DOHH2 (cell line): ENCODE data around the gene COA8.

ENCODE experiments used
- H3F3A ChIP-seq: fragments of 200-600 bp; sonication (generic), shearing (Covaris generic); 2 replicates; pipeline ENCODE4 v1.6.0; 2016; ENCODE audit warnings: antibody characterized with exemption, mild to moderate bottlenecking; ENCODE audit not compliant: control insufficient read depth, insufficient read depth
- H3K27ac ChIP-seq: fragments of 200-600 bp; sonication (generic); 2 replicates; pipeline ENCODE4 v1.5.1; 2014; ENCODE audit warnings: low read depth, mild to moderate bottlenecking, low read length, moderate library complexity
- H3K27me3 ChIP-seq: fragments of 200-600 bp; sonication (generic); 2 replicates; pipeline ENCODE4 v1.6.1; 2014; ENCODE audit warnings: mild to moderate bottlenecking, low read length, mixed read lengths; ENCODE audit not compliant: control insufficient read depth
- H3K36me3 ChIP-seq: fragments of 200-600 bp; sonication (generic); 2 replicates; pipeline ENCODE4 v1.6.1; 2014; ENCODE audit warnings: mild to moderate bottlenecking, low read length, moderate library complexity, mixed read lengths; ENCODE audit not compliant: control insufficient read depth
- H3K4me1 ChIP-seq: fragments of 200-600 bp; sonication (generic); 2 replicates; pipeline ENCODE4 v1.6.1; 2014; ENCODE audit warnings: mild to moderate bottlenecking, low read length, mixed read lengths; ENCODE audit not compliant: control insufficient read depth
- H3K4me2 ChIP-seq: fragments of 200-600 bp; sonication (generic); 2 replicates; pipeline ENCODE4 v1.6.0; 2014; ENCODE audit warnings: mild to moderate bottlenecking, low read length, moderate library complexity
- H3K4me3 ChIP-seq: fragments of 200-600 bp; sonication (generic); 2 replicates; pipeline ENCODE4 v1.5.1; 2014; ENCODE audit warnings: mild to moderate bottlenecking, low read length, mixed read lengths
- H3K79me2 ChIP-seq: fragments of 200-600 bp; sonication (generic); 2 replicates; pipeline ENCODE4 v1.6.1; 2014; ENCODE audit warnings: mild to moderate bottlenecking, low read length, mixed read lengths; ENCODE audit not compliant: control insufficient read depth
- H3K9me2 ChIP-seq: fragments of 200-600 bp; sonication (generic); replicated peaks from 2 replicates; pipeline ENCODE4 v1.6.1; 2014; ENCODE audit warnings: mild to moderate bottlenecking, low read length, mixed read lengths; ENCODE audit not compliant: control insufficient read depth
- H3K9me3 ChIP-seq: fragments of 200-600 bp; sonication (generic); 2 replicates; pipeline ENCODE4 v1.6.1; 2014; ENCODE audit warnings: antibody characterized with exemption, low read length, mixed read lengths; ENCODE audit not compliant: control insufficient read depth, insufficient read depth
- H4K20me1 ChIP-seq: fragments of 200-600 bp; sonication (generic); 2 replicates; pipeline ENCODE4 v1.6.0; 2014; ENCODE audit warnings: low read depth, mild to moderate bottlenecking, antibody characterized with exemption, low read length, moderate library complexity; ENCODE audit not compliant: control insufficient read depth, insufficient read depth
- CTCF ChIP-seq: fragments of 200-600 bp; sonication (generic); IDR thresholded peaks from one replicate; pipeline ENCODE4 v1.5.1; 2014; ENCODE audit warnings: antibody characterized with exemption, mild to moderate bottlenecking, low read depth, low read length; ENCODE audit not compliant: poor library complexity, severe bottlenecking
- EZH2phosphoT487 ChIP-seq: fragments of 200-600 bp; sonication (generic); IDR thresholded peaks from 2 replicates; pipeline ENCODE4 v1.6.1; 2017; ENCODE audit warnings: borderline replicate concordance, mild to moderate bottlenecking, antibody characterized with exemption, low read length, moderate library complexity, mixed read lengths

The COA8 gene

DNA sequence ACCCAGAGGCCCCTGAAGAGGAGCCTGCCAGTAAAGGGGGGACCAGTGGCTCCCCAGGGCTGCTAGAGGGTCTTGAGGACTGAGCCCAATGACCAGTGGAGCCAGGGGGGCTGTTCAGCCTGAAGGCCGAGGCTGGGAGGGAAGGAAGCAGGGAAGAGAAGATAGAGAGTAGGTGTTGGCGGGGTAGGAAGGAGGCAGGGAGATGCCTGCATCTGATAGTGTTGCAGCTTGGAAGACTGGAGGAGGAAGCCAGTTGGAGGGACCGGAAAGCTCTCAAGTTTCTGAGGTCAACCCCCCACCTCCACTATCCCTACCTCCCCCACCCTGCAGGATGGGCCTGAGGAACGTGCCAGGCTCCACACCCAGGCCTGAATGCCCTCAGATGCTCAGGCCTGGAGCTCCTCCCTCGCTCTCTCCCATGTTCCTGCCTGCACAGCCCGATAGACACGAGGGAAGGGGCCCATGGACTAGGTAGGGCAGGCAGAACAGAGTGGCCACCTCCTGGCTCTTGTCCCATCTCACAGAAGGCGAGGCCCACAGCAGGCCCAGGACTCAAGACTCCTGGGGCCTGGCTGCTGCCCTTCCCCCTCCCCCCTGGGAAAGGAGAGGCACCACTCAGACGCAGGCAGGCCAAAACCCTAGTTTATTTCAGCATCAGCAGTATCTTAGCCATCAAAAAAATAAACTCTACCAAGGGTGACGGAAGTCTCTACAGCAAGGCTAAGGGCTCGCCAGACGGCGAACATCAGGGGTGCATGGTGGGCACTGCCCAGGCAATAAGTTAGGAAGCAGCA, 43.5 kb upstream of the COA8 start:
- Histone ChIP-seq H3K4me1 (peaks cover 23% of the 10 kb centered on the region), H3K9me3 (no peaks in the 10 kb centered on the region), H4K20me1 (0 out of 2 replicates have a peak, but pooled peaks cover 6% of the 10 kb centered on the region), H3K4me2 (no peak overlapping the region), H3K27me3 (peaks cover 25% of the 10 kb centered on the region), H3K36me3 (no peaks in the 10 kb centered on the region), H3K79me2 (no peaks in the 10 kb centered on the region), H3F3A (peaks cover 11% of the 10 kb centered on the region), H3K27ac (no peak overlapping the region), H3K4me3 (no peak overlapping the region), H3K9me2 (no peaks in the 10 kb centered on the region)
- no peak for TF ChIP-seq EZH2phosphoT487
- no peak for TF ChIP-seq CTCF

- peaks cover 23% of the 10 kb centered on the region for H3K4me1 ChIP-seq
- H3K9me3 ChIP-seq, result no peaks in the 10 kb centered on the region
- H3K27ac ChIP-seq, result no peak overlapping the region
- H3K27me3 ChIP-seq, result peaks cover 25% of the 10 kb centered on the region
- peak overlapping the region; percentile 83; the same call in 1 of the 2 replicates for H3K4me2 ChIP-seq
- no peaks in the 10 kb centered on the region for H3K79me2 ChIP-seq
- peaks cover 11% of the 10 kb centered on the region for H3F3A ChIP-seq
- H3K9me2 ChIP-seq, result no peaks in the 10 kb centered on the region
- no peak for TF ChIP-seq EZH2phosphoT487
- no peak for TF ChIP-seq CTCF
- H3K4me3 ChIP-seq, result no peak overlapping the region
- H3K36me3 ChIP-seq, result no peaks in the 10 kb centered on the region
- 0 out of 2 replicates have a peak, but pooled peaks cover 6% of the 10 kb centered on the region for H4K20me1 ChIP-seq
Observed at GRCh38 chr14:103519837-103520212, 42.9 kb upstream of the COA8 start.

DNA sequence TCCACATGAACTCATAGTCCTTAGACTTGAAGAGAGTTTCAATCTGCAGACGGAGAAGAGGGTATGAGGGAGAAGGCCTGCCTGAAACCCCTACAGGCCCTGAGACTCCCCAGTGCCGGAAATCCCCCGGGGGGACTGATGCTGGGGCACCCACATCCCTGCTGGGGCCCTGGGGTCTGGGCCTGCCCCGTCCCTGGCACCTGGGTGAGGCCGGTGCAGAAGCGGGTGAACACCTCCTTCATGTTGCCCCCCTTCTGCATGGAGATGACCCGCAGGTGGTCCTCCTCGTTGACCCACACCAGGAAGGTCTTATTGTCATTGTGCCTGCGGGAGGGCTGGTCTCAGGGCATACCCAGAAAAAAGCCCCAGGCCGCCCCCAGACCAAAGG, 42.5 kb upstream of the COA8 start:
- Histone ChIP-seq H3K4me3 (peak overlapping the region; percentile 71), H4K20me1 (0 out of 2 replicates have a peak, but pooled peaks cover 6% of the 10 kb centered on the region), H3K27ac (no peak overlapping the region), H3K9me3 (no peaks in the 10 kb centered on the region), H3K79me2 (no peaks in the 10 kb centered on the region), H3F3A (peaks cover 11% of the 10 kb centered on the region), H3K4me1 (peaks cover 23% of the 10 kb centered on the region), H3K36me3 (no peaks in the 10 kb centered on the region), H3K27me3 (peaks cover 25% of the 10 kb centered on the region), H3K9me2 (no peaks in the 10 kb centered on the region), H3K4me2 (peak overlapping the region; percentile 83)
- TF ChIP-seq CTCF (no peak), EZH2phosphoT487 (no peak)
